GM23248 (cell line): ENCODE results near the gene CYP3A4.

Source experiments
- EZH2 ChIP-seq: fragments of 200-600 bp; sonication (generic); IDR thresholded peaks from 2 replicates; pipeline ENCODE4 v1.6.1; 2018; ENCODE audit warnings: antibody characterized with exemption, mild to moderate bottlenecking; ENCODE audit not compliant: insufficient read depth, poor library complexity, severe bottlenecking
- EZH2phosphoT487 ChIP-seq: fragments of 200-600 bp; sonication (generic); IDR thresholded peaks from 2 replicates; pipeline ENCODE4 v1.6.1; 2018; ENCODE audit warnings: antibody characterized with exemption, moderate library complexity, mild to moderate bottlenecking, low read depth; ENCODE audit not compliant: insufficient read depth

- no peak for TF ChIP-seq EZH2
- TF ChIP-seq EZH2phosphoT487 = no peak
Observed at GRCh38 chr7:99772565-99772964, 11.4 kb downstream of the CYP3A4 start.
